GM23248 (cell line): Measurements from ENCODE around the gene E2F1.
"Not testable (repeated sequence)": the region's sequence is repeated elsewhere in the genome, so short reads cannot be mapped to it uniquely, and the experiment has no call there.

ENCODE experiments used
- EZH2 ChIP-seq: fragments of 200-600 bp; sonication (generic); IDR thresholded peaks from 2 replicates; pipeline ENCODE4 v1.6.1; 2018; ENCODE audit warnings: antibody characterized with exemption, mild to moderate bottlenecking; ENCODE audit not compliant: insufficient read depth, poor library complexity, severe bottlenecking
- EZH2phosphoT487 ChIP-seq: fragments of 200-600 bp; sonication (generic); IDR thresholded peaks from 2 replicates; pipeline ENCODE4 v1.6.1; 2018; ENCODE audit warnings: antibody characterized with exemption, moderate library complexity, mild to moderate bottlenecking, low read depth; ENCODE audit not compliant: insufficient read depth

DNA sequence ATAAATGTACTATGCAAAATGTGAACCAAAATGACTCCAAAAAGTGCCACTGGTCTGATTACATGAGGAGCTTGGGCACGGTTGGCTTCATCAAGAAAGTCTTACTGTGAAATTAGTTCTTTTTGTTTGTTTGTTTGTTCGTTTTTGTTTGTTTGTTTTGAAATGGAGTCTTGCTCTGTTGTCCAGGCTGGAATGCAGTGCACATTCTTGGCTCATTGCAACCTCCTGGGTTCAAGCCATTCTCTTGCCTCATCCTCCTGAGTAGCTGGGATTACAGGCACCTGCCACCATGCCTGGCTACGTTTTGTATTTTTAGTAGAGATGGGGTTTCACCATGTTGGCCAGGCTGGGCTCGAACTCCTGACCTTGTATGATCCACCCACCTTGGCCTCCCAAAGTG is 54.3 kb downstream of the E2F1 start:
- TF ChIP-seq EZH2, EZH2phosphoT487: not testable (repeated sequence)
